Measurements from ENCODE around the gene GOLGA6C.
"Not testable (repeated sequence)": the region's sequence is repeated elsewhere in the genome, so short reads cannot be mapped to it uniquely, and the experiment has no call there.

GOLGA6C gene

GRCh38 chr15:75214293-75215096 lies 43.6 kb upstream of the GOLGA6C start:
- no peak for TF ChIP-seq CTCF (IDR thresholded peaks at IDR 0.05; ENCODE audit: poor library complexity, severe bottlenecking)
- Histone ChIP-seq H3K4me1 (ENCODE audit: insufficient read depth, poor library complexity, severe bottlenecking) (no peaks in the 10 kb centered on the region), H3K4me3 (ENCODE audit: severe bottlenecking) (no peak overlapping the region), H3K27ac (ENCODE audit: poor library complexity, severe bottlenecking) (no peak overlapping the region), H3K27me3 (ENCODE audit: insufficient read depth, poor library complexity, severe bottlenecking) (no peaks in the 10 kb centered on the region), H3K36me3 (ENCODE audit: low read depth) (peaks cover 34% of the 10 kb centered on the region), H3K9me3 (ENCODE audit: severe bottlenecking) (no peaks in the 10 kb centered on the region)
- ATAC-seq (ENCODE audit: low read depth) (peak; percentile 1; the same call in 1 of the 3 replicates), DNase-seq (ENCODE audit: low spot score) (no peak)

GRCh38 chr15:75215107-75216004 lies 42.8 kb upstream of the GOLGA6C start:
- no peaks in the 10 kb centered on the region for H3K27me3 ChIP-seq (ENCODE audit: insufficient read depth, poor library complexity, severe bottlenecking)
- H3K36me3 ChIP-seq (ENCODE audit: low read depth), result peaks cover 26% of the 10 kb centered on the region
- no peak for TF ChIP-seq CTCF (IDR thresholded peaks at IDR 0.05; ENCODE audit: poor library complexity, severe bottlenecking)
- no peak overlapping the region for H3K4me3 ChIP-seq (ENCODE audit: severe bottlenecking)
- no peaks in the 10 kb centered on the region for H3K9me3 ChIP-seq (ENCODE audit: severe bottlenecking)
- no peak overlapping the region for H3K27ac ChIP-seq (ENCODE audit: poor library complexity, severe bottlenecking)
- DNase-seq (ENCODE audit: low spot score), result no peak
- no peaks in the 10 kb centered on the region for H3K4me1 ChIP-seq (ENCODE audit: insufficient read depth, poor library complexity, severe bottlenecking)
- ATAC-seq (ENCODE audit: low read depth), result peak; percentile 15

GRCh38 chr15:75217012-75217411 lies 41.1 kb upstream of the GOLGA6C start:
- ATAC-seq (ENCODE audit: low read depth) (no peak), DNase-seq (ENCODE audit: low spot score) (no peak)
- Histone ChIP-seq H3K27me3 (ENCODE audit: insufficient read depth, poor library complexity, severe bottlenecking) (no peaks in the 10 kb centered on the region), H3K4me3 (ENCODE audit: severe bottlenecking) (no peak overlapping the region), H3K4me1 (ENCODE audit: insufficient read depth, poor library complexity, severe bottlenecking) (no peaks in the 10 kb centered on the region), H3K36me3 (ENCODE audit: low read depth) (peaks cover 9% of the 10 kb centered on the region), H3K9me3 (ENCODE audit: severe bottlenecking) (no peaks in the 10 kb centered on the region), H3K27ac (ENCODE audit: poor library complexity, severe bottlenecking) (no peak overlapping the region)
- TF ChIP-seq CTCF (IDR thresholded peaks at IDR 0.05; ENCODE audit: poor library complexity, severe bottlenecking), result no peak

- H3K27ac ChIP-seq (ENCODE audit: poor library complexity, severe bottlenecking); H3K9me3 ChIP-seq (ENCODE audit: severe bottlenecking); DNase-seq (ENCODE audit: low spot score); H3K4me1 ChIP-seq (ENCODE audit: insufficient read depth, poor library complexity, severe bottlenecking); H3K36me3 ChIP-seq (ENCODE audit: low read depth); H3K27me3 ChIP-seq (ENCODE audit: insufficient read depth, poor library complexity, severe bottlenecking); H3K4me3 ChIP-seq (ENCODE audit: severe bottlenecking); ATAC-seq (ENCODE audit: low read depth): not testable (repeated sequence)
These were observed 40.6 kb upstream of the GOLGA6C start for GRCh38 chr15:75217574-75217973.

- H3K27ac ChIP-seq (ENCODE audit: poor library complexity, severe bottlenecking); H3K4me1 ChIP-seq (ENCODE audit: insufficient read depth, poor library complexity, severe bottlenecking); ATAC-seq (ENCODE audit: low read depth): not testable (repeated sequence)
These were observed 38.6 kb upstream of the GOLGA6C start for GRCh38 chr15:75219507-75219929.

More at GRCh38 chr15:75219507-75219929, 38.6 kb upstream of the GOLGA6C start:
- H3K27me3 ChIP-seq (ENCODE audit: insufficient read depth, poor library complexity, severe bottlenecking); DNase-seq (ENCODE audit: low spot score); H3K4me3 ChIP-seq (ENCODE audit: severe bottlenecking); H3K36me3 ChIP-seq (ENCODE audit: low read depth); H3K9me3 ChIP-seq (ENCODE audit: severe bottlenecking): not testable (repeated sequence)
